SK-MEL-5 (cell line): ENCODE measurements around the gene P2RY14. TPM values are rescaled to one million over a fixed set of nuclear protein-coding genes. Genes with fewer than 3 reads are reported as not detected.

ENCODE experiments used
- DNase-seq: peaks from one replicate; pipeline ENCODE4 v3.0.0-alpha.2; 2016; ENCODE audit warnings: low read depth, low spot score
- in situ Hi-C: cut with HindIII; loops from 2 replicates; pipeline ENCODE4 v1.10.0; 2016; ENCODE audit warnings: low sequenced_read_pairs, high pct_unique_total_duplicates, low pct_unique_long_range_greater_than_20kb
- total RNA-seq: library from RNA; depleted of rRNA; stranded (reverse); fragments of >200 nt; shearing (Covaris generic); gene quantifications from 2 replicates; pipeline ENCODE4 v1.2.3, GENCODE V29; 2014

Gene P2RY14
- total RNA-seq, 1 experiment from 2014 or later = not detected

DNA sequence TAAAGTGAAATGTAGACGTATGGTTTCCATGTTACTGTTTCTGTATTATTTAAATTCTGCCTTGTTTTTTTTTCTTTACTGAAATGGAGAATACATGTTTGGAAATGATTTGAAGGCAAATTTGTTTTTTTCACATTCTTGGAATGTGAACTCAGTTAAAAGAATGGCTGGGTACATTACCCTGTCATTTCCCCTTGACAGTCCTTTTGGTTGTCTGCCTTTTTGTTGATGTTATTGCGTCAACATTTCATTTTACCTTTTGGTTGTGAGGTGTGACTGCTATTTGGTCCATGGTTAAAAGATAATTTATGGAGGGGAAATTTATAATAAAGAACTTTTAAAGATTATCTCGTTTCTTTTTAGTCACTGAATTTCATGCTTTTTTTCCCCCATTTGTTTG is 72.1 kb downstream of the P2RY14 start:
- no peak for DNase-seq
- in situ Hi-C loops = no loop called here

DNA sequence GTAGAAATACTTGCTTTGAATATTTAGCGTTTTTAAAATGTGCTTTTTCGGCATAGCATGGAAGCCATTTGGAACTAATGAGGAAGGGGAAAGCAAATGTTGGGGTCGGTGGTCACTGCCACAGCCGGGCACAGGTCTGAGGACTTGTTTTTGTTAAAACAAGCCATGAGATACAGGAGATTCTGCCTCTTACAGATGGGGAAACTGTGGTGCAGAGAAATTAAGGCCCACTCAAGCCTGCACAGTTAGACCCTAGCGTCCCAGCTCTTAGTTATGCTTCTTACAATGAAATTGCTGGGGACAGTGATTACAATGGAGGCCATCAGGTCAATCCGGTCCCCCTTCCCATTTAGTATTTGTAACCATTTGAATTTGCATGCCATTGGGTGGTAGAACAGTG is 72.9 kb downstream of the P2RY14 start:
- in situ Hi-C loops = no loop called here
- DNase-seq = no peak

DNA sequence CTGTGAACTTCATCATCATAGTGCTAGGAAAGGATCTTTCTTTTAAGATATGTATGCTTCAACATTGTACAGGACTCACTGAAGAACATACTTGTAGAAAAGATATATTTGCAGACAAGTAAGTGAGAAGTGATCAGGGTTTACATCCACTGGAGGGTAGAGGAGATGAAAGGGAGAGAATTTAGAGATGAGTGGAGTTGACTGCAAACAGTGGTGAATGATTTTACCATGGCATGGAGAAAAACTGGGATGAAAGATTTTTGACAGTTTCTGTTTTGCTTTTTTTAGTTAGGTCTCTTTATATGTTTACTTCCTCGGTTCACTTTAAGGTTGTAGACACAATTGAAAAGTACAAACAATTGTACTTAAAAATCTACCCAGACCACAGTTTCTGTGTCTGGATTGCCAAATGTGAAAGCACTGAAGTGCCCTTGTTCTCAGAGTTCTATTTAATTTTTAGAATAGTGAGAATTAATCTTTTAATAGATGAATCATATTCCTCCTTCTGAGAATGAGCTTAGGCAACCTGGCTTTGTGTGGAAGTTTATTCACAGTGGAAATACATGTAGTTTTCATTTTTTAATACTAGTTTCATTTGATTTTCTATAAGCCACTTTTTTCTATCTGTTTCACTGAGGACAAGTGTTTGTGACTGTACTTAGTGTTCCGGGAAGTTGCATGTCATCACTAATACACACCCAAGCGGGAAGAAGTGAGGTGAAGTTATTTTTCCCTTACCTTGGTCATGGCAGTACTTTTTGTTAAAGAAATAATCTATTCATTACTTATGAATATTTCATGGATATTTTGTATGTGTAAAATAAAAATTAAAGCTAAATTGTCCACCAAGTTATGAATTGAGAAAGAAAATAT is 73.6 kb downstream of the P2RY14 start:
- DNase-seq = no peak
- in situ Hi-C loops = no loop called here

DNA sequence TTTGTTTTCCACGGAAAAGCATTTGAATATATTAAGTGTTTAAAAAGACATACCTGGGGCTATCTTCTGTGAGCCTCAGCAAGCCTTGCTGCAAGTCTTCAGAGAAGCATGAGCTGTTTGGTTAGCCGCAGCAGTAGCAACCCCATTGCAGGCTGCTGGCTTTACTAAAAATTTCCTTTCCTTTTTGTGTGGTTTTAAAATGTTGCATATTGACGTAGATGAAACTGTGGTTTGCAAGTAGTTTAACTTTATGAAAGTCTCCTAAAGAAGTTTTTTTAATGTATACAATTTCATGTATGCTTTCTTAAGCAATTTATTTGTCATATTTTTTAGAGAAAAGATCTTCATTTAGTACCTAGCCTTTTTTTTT is 75.3 kb downstream of the P2RY14 start, which contains the start of gene GPR171:
TSS of gene GPR171 (minus strand) at position 166 of the 370 bp plus-strand sequence. CDS start 3,830 bp downstream, outside the sequence.
- in situ Hi-C loops = no loop called here
- no peak for DNase-seq

DNA sequence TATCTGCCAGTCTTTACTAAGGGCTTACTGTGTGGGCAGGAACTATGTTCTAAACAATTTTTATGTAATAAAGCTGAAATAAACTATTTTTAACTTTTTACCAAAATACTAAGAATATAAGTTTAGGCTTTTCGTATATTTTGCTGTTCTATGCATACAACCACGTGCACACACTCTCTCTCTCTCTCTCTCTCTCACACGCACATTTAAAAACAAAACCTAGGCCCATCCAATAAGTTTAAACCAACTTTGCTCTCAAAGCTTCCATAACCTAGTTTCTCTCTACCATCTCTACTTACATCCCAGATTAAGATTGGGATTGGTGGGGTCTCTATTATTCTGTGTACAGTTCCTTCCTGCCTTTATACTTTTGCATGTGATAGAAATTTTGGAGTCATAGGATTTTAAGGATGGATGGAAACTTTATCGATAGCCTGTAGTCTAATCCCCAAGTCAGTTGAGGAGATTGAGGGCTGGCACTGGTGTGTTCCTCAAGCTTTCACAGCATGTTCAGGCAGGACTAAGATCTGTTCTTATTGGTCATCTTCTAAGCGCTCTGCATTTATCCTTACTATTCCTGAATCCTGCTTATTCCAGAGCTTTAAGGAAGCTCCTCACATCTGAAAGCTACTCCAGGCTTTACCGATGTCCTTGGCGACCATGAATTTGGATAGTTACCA is 77.2 kb downstream of the P2RY14 start:
- in situ Hi-C loops = no loop called here
- no peak for DNase-seq

DNA sequence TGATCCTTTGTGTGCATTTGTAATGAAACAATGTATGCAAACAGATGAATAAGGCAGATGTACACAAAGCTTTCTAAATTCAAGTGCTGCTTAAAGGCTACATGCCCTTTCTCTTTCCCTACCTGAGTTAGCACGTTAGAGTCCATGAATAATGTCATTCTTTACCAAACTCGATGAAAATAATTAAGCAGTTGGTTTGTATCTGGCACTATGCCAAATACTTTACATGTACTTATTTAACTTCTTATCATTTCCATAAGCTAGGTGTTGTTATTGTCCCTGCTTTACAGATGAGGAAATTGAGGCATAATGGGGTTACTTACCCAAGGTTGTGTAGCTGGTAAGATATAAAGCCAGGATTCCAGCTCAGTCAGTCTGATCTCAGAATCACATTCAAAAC is 77.8 kb downstream of the P2RY14 start:
- no peak for DNase-seq
- in situ Hi-C loops = no loop called here

DNA sequence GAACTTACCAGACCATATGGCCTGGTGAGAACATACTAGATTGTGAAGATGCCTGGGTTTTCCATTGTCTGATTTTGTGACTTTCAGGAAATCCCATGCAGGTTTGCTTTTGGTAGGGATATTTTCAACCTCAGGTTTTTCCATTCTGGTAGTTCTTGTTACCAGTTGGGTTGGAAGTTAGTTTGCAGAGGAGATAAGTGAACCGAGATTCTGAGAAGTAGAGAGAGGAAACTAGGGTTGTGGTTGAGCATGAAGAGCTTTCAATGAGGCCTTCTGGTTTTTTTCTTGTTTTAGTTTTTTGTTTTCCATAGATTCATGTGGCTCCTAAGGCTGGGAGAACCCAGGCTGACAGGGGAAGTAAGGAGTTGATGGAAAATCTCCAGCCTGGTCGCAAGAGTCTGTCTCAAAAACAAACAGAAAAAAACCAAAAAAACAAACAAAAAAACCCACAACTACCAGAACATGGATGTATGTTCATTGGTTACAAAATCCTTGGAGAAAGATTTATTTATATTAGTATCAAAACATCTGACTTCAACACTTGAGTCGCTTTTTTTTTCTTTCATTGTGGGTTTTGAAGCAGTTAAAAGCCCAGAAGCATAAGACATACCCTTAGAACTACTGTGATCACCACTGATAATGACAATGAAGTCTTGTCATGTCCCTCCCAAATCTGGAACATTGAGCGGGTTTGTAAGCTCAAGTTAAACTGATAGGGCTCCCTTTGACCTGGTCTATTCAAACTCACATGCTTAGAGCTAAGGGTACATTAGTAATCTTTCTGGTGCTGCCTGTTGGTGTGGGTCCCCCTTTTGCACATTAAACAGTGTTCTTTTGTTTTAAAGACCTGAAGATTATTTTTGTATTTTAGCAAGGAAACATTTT is 78.5 kb downstream of the P2RY14 start:
- in situ Hi-C loops = no loop called here
- no peak for DNase-seq

DNA sequence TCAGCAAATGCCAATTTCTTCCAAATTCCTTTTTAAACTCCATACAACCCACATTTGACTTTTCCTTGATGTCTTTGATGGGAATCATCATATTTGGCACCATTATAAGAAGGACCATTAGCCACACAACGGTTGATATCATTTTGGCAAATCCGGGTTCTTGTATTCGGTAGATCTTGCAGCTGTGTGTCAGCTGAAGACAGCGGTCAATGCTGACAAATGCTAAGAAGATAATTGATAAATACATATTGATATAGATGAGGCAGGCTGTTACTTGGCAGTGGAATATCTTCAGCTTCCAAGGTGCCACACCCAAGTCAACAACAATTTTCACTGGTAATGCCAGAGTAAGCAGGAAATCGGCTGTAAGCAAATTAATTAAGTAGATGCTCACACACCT is 79.5 kb downstream of the P2RY14 start:
- DNase-seq = no peak
- in situ Hi-C loops = no loop called here

DNA sequence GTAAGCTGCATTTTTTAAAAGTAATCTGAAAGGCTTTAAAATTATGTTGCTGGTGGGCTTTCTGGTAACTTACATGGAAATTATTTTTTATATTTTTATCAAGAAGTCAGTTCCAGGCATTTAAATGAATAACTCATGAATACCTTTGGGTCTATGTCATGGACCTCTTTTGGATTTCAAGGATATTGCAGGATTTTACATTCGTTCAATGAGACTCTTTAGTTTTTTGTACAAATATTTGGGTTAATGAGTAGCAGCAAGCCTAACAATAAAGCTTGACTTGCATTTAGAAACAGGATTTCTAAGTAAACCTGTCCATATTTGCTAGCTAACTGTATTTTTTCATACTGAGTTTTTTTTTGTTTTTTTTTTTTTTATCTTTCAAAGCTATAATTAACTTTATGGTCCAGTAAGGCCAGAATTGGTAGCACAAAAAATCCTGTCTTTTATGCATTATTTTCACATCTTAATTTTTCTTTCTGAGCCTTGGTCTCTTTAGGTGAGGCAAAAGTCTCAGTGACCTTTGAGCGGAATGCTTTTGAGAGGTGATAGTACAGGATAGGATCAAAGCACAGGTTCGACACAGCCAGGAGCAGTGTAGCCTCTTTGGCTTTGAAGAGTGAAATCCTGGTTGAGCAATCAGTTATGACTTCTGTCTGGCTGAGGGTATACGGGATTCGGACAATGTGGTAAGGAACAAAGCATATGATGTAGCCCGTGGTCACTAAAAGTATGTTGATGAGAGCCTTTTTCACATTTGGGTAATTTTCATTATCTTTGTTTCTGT is 80.2 kb downstream of the P2RY14 start:
- in situ Hi-C loops = no loop called here
- DNase-seq = no peak

DNA sequence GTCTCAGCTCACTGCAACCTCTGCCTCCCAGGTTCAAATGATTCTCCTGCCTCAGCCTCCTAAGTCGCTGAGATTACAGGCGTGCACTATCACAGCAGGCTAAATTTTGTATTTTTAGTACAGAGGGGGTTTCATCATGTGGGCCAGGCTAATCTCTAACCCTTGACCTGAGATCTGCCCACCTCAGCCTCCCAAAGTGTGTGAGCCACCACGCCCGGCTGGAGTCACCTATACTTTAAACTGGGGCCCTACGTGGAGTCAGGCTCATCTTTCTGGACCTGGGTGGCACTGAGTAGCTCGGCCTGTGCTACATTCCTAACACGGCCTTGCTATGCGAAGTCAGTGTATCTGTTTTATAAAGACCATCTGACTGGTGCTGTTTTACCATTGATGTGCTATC is 81.1 kb downstream of the P2RY14 start:
- no peak for DNase-seq
- in situ Hi-C loops = no loop called here

DNA sequence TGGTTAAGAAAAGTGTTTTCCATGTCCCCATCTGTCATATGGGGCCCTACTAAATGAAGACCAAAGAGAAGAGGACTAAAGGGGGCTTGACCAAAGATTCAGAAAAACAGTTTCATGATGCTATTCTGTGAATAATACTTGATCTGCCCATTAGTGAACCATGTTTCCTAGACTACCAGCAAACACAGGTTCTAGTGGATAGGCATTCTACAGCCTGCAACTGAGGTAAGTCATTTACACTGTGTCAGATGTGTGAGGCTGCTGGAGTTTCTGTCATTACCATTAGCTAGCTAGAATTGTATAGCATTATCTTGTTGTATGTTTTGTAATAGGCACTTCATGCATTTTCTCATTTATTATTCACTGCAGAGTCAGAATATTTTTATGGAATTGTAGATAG is 81.9 kb downstream of the P2RY14 start:
- in situ Hi-C loops = no loop called here
- no peak for DNase-seq

DNA sequence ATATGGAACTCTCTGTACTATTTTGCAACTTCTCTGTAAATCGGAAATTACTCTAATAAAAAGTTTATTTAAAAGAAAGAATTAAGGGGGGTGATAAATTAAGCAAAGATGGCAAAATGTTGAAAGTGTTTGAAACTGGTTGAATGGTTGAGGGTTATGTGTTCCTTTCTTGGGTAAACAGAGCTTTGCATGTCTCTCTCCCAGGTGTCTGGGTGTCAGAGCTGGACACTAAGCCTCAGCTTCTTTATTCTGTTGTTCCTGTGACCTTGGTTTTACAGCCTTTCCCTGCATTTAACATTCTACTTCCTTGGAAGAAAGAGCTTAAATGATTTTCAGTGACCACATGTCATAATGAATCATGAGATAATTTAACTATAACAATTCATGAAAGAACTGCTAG is 82.5 kb downstream of the P2RY14 start:
- in situ Hi-C loops = no loop called here
- DNase-seq = no peak

DNA sequence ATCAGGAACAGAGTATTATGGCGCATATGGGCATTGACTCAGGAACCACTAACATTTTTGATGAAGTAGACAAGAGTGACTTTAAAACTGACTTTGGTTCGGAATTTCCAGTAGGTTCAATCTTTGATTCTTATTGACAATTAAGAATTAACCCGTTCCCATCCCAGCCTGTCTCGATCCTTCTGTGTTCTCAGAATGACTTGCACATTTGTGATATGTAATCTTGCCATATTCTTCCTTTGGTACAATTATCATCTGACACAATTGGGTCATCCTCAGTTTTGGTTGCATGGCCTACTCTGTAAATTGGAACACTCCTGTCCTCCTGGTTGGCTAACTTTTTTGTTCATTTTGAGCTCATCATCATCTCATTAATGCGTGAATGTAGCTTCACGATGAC is 85.8 kb downstream of the P2RY14 start:
- DNase-seq = no peak
- in situ Hi-C loops = no loop called here

DNA sequence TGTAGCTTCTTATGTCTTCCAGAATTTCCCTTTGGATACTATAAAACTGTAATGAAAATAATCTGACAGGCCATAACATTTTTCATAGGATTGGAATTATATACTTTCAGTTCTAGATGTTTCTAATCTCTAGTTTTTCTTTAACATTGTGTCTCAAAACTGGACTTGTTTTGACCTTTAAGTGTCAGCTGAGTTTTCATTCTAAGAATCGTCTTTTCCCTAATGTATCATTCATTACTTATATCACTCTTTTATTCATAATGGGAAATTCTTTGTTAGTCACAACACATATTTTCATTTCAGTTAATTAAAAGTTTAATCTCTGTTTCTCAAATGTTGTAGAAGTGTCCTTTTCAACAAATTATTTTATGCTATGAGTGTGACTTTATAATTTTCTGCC is 87.2 kb downstream of the P2RY14 start:
- in situ Hi-C loops = no loop called here

DNA sequence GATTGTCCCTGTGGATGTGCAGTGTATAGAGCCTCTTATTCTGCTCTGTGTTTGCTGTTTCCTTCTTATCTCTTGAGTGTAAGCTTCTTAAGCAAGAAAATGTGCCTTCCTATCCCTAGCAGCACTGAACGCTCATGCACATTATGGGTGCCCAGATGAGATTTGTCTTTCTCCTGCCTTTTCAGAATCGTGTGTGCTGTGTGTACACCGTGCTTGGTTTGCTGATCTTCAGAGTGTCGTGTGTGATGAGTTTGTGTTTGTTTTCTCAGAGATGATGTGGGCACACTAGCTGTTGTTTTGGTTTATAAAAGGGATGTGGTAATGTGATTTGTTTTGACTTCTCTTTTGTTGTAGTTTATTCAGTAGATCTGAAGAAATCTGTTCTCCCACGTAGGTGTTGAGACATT is 95.1 kb downstream of the P2RY14 start:
- DNase-seq = no peak
- in situ Hi-C loops = no loop called here

More for the DNA sequence above, 87.2 kb downstream of the P2RY14 start:
- DNase-seq = no peak

DNA sequence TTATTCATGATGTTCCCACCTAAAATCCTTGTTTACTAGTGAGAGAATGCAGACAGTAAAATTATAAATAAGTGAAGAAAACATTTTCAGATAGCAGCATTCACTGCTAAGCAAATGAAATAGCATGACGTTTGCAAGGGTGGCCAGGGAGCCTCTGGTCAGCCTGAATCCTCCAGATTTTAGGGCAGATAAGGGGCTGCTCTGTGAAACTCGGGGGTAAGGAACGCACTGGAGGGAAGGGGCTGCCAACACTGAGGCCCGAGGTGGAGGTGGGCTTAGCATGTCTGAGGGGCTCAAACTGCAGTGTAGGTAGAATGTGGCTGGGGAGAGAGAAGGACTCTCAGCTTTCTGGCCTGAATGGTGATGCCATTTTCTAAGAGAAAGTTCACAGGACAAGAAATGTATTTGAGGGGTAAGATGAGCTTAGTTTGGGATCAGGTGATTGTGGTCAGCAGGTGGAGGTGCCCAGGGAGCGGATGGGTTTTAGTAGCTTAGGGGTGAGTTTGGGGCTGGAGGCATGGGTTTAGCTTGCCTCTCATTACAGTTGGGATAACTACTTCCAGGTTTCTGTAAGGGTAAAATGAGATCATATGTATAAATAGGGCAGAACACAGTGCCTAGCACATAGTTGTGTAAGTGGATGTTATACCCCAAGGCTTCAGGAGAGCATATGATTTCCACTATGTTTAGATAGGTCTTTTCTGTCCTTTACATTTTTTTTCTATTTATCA is 95.8 kb downstream of the P2RY14 start:
- in situ Hi-C loops = no loop called here
- DNase-seq = no peak
